Esophagus squamous epithelium (tissue), 5 donors: ENCODE results near the gene CNTN2. TPM values are rescaled to one million over a fixed set of nuclear protein-coding genes. Genes with fewer than 3 reads are reported as not detected.

Experiments used
- DNase-seq: peaks from one replicate; lab custom pipeline; 2025; lab: John Stamatoyannopoulos, UW
- H3K27ac ChIP-seq, 4 donors: fragments of 200-600 bp; sonication (generic); one replicate each; pipeline ENCODE4 v1.5.1; 2016 to 2019; ENCODE audit warnings: mild to moderate bottlenecking in 1 of 4
- H3K27me3 ChIP-seq, 4 donors: fragments of 200-600 bp; sonication (generic); 1 replicate in 3 of 4; 2 replicates in 1 of 4; pipeline versions ENCODE4 v1.5.1 to v1.6.0; 2017 to 2021; ENCODE audit warnings: antibody characterized with exemption in 1 of 4
- H3K36me3 ChIP-seq, 3 donors: fragments of 200-600 bp; sonication (generic); one replicate each; pipeline ENCODE4 v1.5.1; 2016 to 2019
- H3K4me1 ChIP-seq, 3 donors: fragments of 200-600 bp; sonication (generic); one replicate each; pipeline ENCODE4 v1.5.1; 2017 to 2019
- H3K4me3 ChIP-seq, 4 donors: fragments of 200-600 bp; sonication (generic); 1 replicate in 3 of 4; 2 replicates in 1 of 4; pipeline ENCODE4 v1.5.1; 2016 to 2019; ENCODE audit warnings: mild to moderate bottlenecking in 2 of 4, moderate library complexity in 1 of 4
- H3K9me3 ChIP-seq, 3 donors: fragments of 200-600 bp; sonication (generic); one replicate each; pipeline ENCODE4 v1.5.1; 2016 to 2019
- POLR2A ChIP-seq, 4 donors: fragments of 450-650 bp; IDR thresholded peaks; one replicate each; pipeline ENCODE4 v1.6.1; 2017; ENCODE audit warnings: antibody characterized with exemption in 4 of 4, mild to moderate bottlenecking in 4 of 4, moderate library complexity in 3 of 4
- WGBS, 2 donors: methylation state at CpG; one replicate each; pipeline ENCODE4 v1.1.5; 2018; 5-methylcytosine and 5-hydroxymethylcytosine counted together
- intact Hi-C: fragments of 100-400 bp; cut with DNase I; formaldehyde crosslinking; loops from one replicate; pipeline ENCODE4 v1.15.0; 2022
- total RNA-seq, 4 donors: library from RNA; depleted of rRNA; stranded (reverse); fragments of >200 nt; gene quantifications; one replicate each; pipeline ENCODE4 v1.1.0, GENCODE V29; 2016
- TF ChIP-seq, protein P1 (sequence below), 6 experiments: fragments of 450-650 bp in 4 of 6; fragments of 200-600 bp in 2 of 6; sonication (generic) in 2 of 6; IDR thresholded peaks; one replicate each; pipeline ENCODE4 v1.5.1; 2016 to 2019; ENCODE audit warnings: antibody characterized with exemption in 6 of 6, mild to moderate bottlenecking in 4 of 6, moderate library complexity in 4 of 6
- donor health status: DM: yes; HTN: yes; CAD: no.

Gene CNTN2
- total RNA-seq, 4 donors from 2014 or later, result 0.19 TPM; not detected in 3

DNA sequence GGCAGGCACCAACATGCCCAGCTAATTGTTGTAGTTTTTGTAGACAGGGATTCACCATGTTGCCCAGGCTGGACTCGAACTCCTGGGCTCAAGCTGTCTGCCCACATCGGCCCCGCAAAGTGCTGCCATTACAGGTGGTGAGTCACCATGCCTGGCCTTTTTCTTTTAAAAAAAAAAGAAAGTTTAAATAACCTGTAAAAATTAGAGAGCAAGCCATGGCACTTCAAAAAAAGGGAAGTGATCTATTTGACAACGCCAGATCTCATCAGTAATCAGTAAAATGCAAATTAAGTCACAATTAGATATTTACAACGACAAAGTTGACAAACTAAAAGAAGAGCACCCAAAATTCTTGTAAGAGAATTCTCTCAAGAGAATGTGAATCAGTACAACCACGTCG lies 81.7 kb downstream of the CNTN2 start:
- Histone ChIP-seq H3K4me1 (peaks cover 14 to 25% (median 16%) of the 10 kb centered on the region in 3 donors), H3K4me3 (no peak overlapping the region), H3K27ac (no peak overlapping the region), H3K36me3 (no peaks in the 10 kb centered on the region), H3K9me3 (no peaks in the 10 kb centered on the region), H3K27me3 (no peaks in the 10 kb centered on the region)
- 65 to 79% methylated on average over 5 to 6 of the region's 7 CpGs for WGBS, 2 donors
- no peak for TF ChIP-seq POLR2A (IDR thresholded peaks at IDR 0.05)
- TF ChIP-seq, protein P1, sequence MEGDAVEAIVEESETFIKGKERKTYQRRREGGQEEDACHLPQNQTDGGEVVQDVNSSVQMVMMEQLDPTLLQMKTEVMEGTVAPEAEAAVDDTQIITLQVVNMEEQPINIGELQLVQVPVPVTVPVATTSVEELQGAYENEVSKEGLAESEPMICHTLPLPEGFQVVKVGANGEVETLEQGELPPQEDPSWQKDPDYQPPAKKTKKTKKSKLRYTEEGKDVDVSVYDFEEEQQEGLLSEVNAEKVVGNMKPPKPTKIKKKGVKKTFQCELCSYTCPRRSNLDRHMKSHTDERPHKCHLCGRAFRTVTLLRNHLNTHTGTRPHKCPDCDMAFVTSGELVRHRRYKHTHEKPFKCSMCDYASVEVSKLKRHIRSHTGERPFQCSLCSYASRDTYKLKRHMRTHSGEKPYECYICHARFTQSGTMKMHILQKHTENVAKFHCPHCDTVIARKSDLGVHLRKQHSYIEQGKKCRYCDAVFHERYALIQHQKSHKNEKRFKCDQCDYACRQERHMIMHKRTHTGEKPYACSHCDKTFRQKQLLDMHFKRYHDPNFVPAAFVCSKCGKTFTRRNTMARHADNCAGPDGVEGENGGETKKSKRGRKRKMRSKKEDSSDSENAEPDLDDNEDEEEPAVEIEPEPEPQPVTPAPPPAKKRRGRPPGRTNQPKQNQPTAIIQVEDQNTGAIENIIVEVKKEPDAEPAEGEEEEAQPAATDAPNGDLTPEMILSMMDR (IDR thresholded peaks at IDR 0.05), result no peak
- no peak for DNase-seq
- intact Hi-C loops, result no loop called here

DNA sequence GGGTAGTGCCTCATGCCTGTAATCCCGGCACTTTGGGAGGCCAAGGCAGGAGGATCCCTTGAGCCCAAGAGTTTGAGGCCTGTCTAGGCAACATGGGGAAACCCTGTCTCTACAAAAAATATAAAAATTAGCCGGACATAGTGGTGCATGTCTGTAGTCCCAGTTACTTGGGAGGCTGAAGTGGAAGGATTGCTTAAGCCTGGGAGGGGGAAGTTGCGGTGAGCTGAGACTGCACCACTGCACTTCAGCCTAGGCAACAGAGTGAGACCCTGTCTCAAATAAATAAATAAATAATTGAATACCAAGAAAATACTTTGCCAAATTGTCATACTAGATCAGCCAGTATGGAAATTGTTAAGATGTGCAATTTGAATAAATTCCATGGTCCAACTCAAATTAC lies 84.6 kb downstream of the CNTN2 start:
- Histone ChIP-seq H3K36me3 (no peaks in the 10 kb centered on the region), H3K27me3 (no peaks in the 10 kb centered on the region), H3K27ac (no peak overlapping the region), H3K4me3 (no peak overlapping the region), H3K9me3 (no peaks in the 10 kb centered on the region), H3K4me1 (peaks cover 0 to 5% (median 4%) of the 10 kb centered on the region in 3 donors)
- intact Hi-C loops, result no loop called here
- DNase-seq, result no peak
- 77 to 78% methylated on average over 3 of the region's 3 CpGs for WGBS, 2 donors
- TF ChIP-seq POLR2A (IDR thresholded peaks at IDR 0.05), result no peak
- TF ChIP-seq, protein P1 (IDR thresholded peaks at IDR 0.05), result no peak

Other genes starting within 250 kb of the CNTN2 start
- 10 to 100 TPM in 2 of 4 donors, 1 to 10 TPM in 2; 6.3 to 15.1 (median 11.7) TPM for gene NFASC, start 172.3 kb upstream of the CNTN2 start, total RNA-seq
- gene TMEM81, start 41.2 kb downstream of the CNTN2 start, total RNA-seq, result 1 to 10 TPM; 1.4 to 2.2 (median 1.8) TPM
- gene RBBP5, start 78.8 kb downstream of the CNTN2 start, total RNA-seq, result 10 to 100 TPM in 3 of 4 donors, 1 to 10 TPM in 1; 7.0 to 36.7 (median 12.2) TPM
- 10 to 100 TPM in 1 of 4 donors, 1 to 10 TPM in 3; 6.5 to 10.9 (median 6.9) TPM for gene DSTYK, start 168.5 kb downstream of the CNTN2 start, total RNA-seq
- 1 to 10 TPM in 1 of 4 donors, under 1 TPM in 3; 0.76 to 1.9 (median 0.91) TPM for gene TMCC2, start 184.7 kb downstream of the CNTN2 start, total RNA-seq